Stomach (tissue), 4 donors: ENCODE results near the gene BTBD2.

Source experiments
- POLR2A ChIP-seq, 4 donors: fragments of 450-650 bp; IDR thresholded peaks; one replicate each; pipeline ENCODE4 v1.6.1; 2016; ENCODE audit warnings: antibody characterized with exemption in 4 of 4, control low read depth in 2 of 4, mild to moderate bottlenecking in 1 of 4, moderate library complexity in 1 of 4
- TF ChIP-seq, protein P1 (sequence below), 7 experiments: fragments of 450-650 bp in 4 of 7; fragments of 200-600 bp in 3 of 7; sonication (generic) in 3 of 7; IDR thresholded peaks; one replicate each; pipeline ENCODE4 v1.5.1; 2016 to 2019; ENCODE audit warnings: antibody characterized with exemption in 7 of 7, control low read depth in 2 of 7, mild to moderate bottlenecking in 1 of 7

DNA sequence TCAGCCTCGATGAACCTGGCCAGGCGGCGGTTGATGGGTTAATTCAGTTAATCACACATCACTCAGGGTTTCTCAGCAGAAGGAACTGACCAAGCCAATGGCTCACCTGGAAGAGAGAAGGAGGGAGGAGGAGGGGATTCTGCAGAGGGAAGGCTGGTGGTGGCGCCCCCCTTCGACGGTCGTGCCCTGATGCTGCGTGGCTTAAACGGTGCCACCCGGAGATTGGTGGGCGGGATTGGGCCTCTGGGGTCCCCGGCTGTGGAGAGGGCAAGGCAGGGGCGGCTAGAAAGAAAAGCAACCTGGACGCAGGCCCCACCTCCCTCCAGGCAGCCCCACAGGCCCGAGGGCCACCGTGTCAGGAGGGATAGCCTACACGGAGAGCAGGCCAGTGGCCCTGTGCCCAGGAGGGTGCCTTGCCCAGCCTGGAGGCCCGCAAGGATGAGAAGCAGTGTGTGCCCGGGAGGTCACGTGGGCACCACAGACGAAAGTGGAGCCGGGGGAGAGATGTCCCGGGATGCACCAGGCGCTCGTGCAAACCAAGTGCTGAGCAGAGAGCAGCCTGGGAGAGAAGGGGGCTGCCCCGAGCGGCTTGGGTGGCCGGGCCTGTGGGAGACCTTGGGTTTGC, 58.5 kb downstream of the BTBD2 start:
- TF ChIP-seq, protein P1, sequence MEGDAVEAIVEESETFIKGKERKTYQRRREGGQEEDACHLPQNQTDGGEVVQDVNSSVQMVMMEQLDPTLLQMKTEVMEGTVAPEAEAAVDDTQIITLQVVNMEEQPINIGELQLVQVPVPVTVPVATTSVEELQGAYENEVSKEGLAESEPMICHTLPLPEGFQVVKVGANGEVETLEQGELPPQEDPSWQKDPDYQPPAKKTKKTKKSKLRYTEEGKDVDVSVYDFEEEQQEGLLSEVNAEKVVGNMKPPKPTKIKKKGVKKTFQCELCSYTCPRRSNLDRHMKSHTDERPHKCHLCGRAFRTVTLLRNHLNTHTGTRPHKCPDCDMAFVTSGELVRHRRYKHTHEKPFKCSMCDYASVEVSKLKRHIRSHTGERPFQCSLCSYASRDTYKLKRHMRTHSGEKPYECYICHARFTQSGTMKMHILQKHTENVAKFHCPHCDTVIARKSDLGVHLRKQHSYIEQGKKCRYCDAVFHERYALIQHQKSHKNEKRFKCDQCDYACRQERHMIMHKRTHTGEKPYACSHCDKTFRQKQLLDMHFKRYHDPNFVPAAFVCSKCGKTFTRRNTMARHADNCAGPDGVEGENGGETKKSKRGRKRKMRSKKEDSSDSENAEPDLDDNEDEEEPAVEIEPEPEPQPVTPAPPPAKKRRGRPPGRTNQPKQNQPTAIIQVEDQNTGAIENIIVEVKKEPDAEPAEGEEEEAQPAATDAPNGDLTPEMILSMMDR (IDR thresholded peaks at IDR 0.05), result no peak
- TF ChIP-seq POLR2A (IDR thresholded peaks at IDR 0.05), result no peak
